A204.1 (cell line): ENCODE measurements around the gene DNMBP.
"Not testable (repeated sequence)": the region's sequence is repeated elsewhere in the genome, so short reads cannot be mapped to it uniquely, and the experiment has no call there.

Source experiments
- FAIRE-seq: peaks from 2 replicates; lab custom pipeline; 2012; peaks lifted over from hg19 to GRCh38; lab: Jason Lieb, UNC

The DNMBP gene

GRCh38 chr10:99855479-99856071 is 154.2 kb downstream of the DNMBP start:
- FAIRE-seq, result no peak

GRCh38 chr10:99854860-99855259 is 154.9 kb downstream of the DNMBP start:
- no peak for FAIRE-seq

GRCh38 chr10:99853655-99854054 is 156.1 kb downstream of the DNMBP start:
- FAIRE-seq, result peak; percentile 32

- no peak for FAIRE-seq
These were observed 157.1 kb downstream of the DNMBP start for GRCh38 chr10:99852481-99853213.

GRCh38 chr10:99851825-99852224 is 157.9 kb downstream of the DNMBP start:
- no peak for FAIRE-seq

- FAIRE-seq, result no peak
These were observed 158.9 kb downstream of the DNMBP start for GRCh38 chr10:99850767-99851340.

- no peak for FAIRE-seq
These were observed 159.6 kb downstream of the DNMBP start for GRCh38 chr10:99850021-99850766.

- no peak for FAIRE-seq
These were observed 160.2 kb downstream of the DNMBP start for GRCh38 chr10:99849536-99849935.

GRCh38 chr10:99849057-99849456 is 160.7 kb downstream of the DNMBP start:
- FAIRE-seq, result no peak

GRCh38 chr10:99845837-99846382 is 163.8 kb downstream of the DNMBP start:
- peak; percentile 87 for FAIRE-seq

- FAIRE-seq, result no peak
These were observed 165.3 kb downstream of the DNMBP start for GRCh38 chr10:99844433-99844955.

- no peak for FAIRE-seq
These were observed 166.4 kb downstream of the DNMBP start for GRCh38 chr10:99843310-99843709.

GRCh38 chr10:99841746-99842145 is 168.0 kb downstream of the DNMBP start:
- FAIRE-seq, result no peak

- not testable (repeated sequence) for FAIRE-seq
These were observed 168.9 kb downstream of the DNMBP start for GRCh38 chr10:99840859-99841258.

GRCh38 chr10:99836711-99837110 is 173.0 kb downstream of the DNMBP start:
- FAIRE-seq, result no peak

- FAIRE-seq, result no peak
These were observed 173.8 kb downstream of the DNMBP start for GRCh38 chr10:99835947-99836346.

GRCh38 chr10:99834410-99834809 is 175.3 kb downstream of the DNMBP start:
- no peak for FAIRE-seq

GRCh38 chr10:99832439-99832838 is 177.3 kb downstream of the DNMBP start:
- FAIRE-seq, result no peak

GRCh38 chr10:99828464-99828863 is 181.3 kb downstream of the DNMBP start:
- FAIRE-seq, result no peak

GRCh38 chr10:99827936-99828335 is 181.8 kb downstream of the DNMBP start:
- no peak for FAIRE-seq
